ENCODE measurements around the gene SPRR1A. TPM values are rescaled to one million over a fixed set of nuclear protein-coding genes. Genes with fewer than 3 reads are reported as not detected.

The SPRR1A gene
- total and polyA plus RNA-seq, 10 donors, result not detected

- no peak for TF ChIP-seq CTCF (IDR thresholded peaks at IDR 0.05 in 8 of 11, conservative IDR thresholded peaks at IDR 0.05 in 3 of 11)
- no peak for TF ChIP-seq POLR2A (IDR thresholded peaks at IDR 0.05)
- TF ChIP-seq POLR2AphosphoS5 (IDR thresholded peaks at IDR 0.05), result no peak
- no peak for DNase-seq
- H3K4me1 ChIP-seq, result no peaks in the 10 kb centered on the region
- H3K27ac ChIP-seq, result no peak overlapping the region
- H3K4me3 ChIP-seq, result no peak overlapping the region
- H3K9me3 ChIP-seq, result no peaks in the 10 kb centered on the region
- peaks cover 0 to 22% (median 0%) of the 10 kb centered on the region in 7 donors for H3K27me3 ChIP-seq (replicated peaks in 1 of 7)
- H3K36me3 ChIP-seq, result no peaks in the 10 kb centered on the region
- WGBS, 5 donors, result 73 to 81% (median 74%) methylated on average over 4 of the region's 4 CpGs
- intact Hi-C loops (cut with DNase I; ENCODE audit: low total_unique reads), result no loop called here
Observed at GRCh38 chr1:152965853-152966252, 18.0 kb upstream of the SPRR1A start.

- H3K36me3 ChIP-seq, result no peaks in the 10 kb centered on the region
- H3K4me3 ChIP-seq, result no peak overlapping the region
- no peak overlapping the region for H3K27ac ChIP-seq
- no peak for DNase-seq
- no peaks in the 10 kb centered on the region for H3K9me3 ChIP-seq
- peaks cover 0 to 19% (median 0%) of the 10 kb centered on the region in 7 donors for H3K27me3 ChIP-seq (replicated peaks in 1 of 7)
- no peaks in the 10 kb centered on the region for H3K4me1 ChIP-seq
- intact Hi-C loops (cut with DNase I; ENCODE audit: low total_unique reads), result no loop called here
- 66 to 79% (median 70%) methylated on average over 7 of the region's 7 CpGs for WGBS, 5 donors
- TF ChIP-seq POLR2A (IDR thresholded peaks at IDR 0.05) (no peak), CTCF (IDR thresholded peaks at IDR 0.05 in 8 of 11, conservative IDR thresholded peaks at IDR 0.05 in 3 of 11) (no peak)
Observed at GRCh38 chr1:152967201-152967600, 16.7 kb upstream of the SPRR1A start.

- peaks cover 0 to 22% (median 0%) of the 10 kb centered on the region in 7 donors for H3K27me3 ChIP-seq (replicated peaks in 1 of 7)
- H3K4me1 ChIP-seq, result no peaks in the 10 kb centered on the region
- intact Hi-C loops (cut with DNase I; ENCODE audit: low total_unique reads), result no loop called here
- no peak for TF ChIP-seq POLR2A (IDR thresholded peaks at IDR 0.05)
- no peak for TF ChIP-seq POLR2AphosphoS5 (IDR thresholded peaks at IDR 0.05)
- TF ChIP-seq CTCF (IDR thresholded peaks at IDR 0.05 in 8 of 11, conservative IDR thresholded peaks at IDR 0.05 in 3 of 11), result no peak
- no peak for DNase-seq
- no peak overlapping the region for H3K27ac ChIP-seq
- no peaks in the 10 kb centered on the region for H3K9me3 ChIP-seq
- WGBS, 5 donors, result 47 to 74% (median 61%) methylated on average over 2 of the region's 2 CpGs
- H3K36me3 ChIP-seq, result no peaks in the 10 kb centered on the region
- H3K4me3 ChIP-seq, result no peak overlapping the region
Observed at GRCh38 chr1:152968248-152968647, 15.6 kb upstream of the SPRR1A start.

GRCh38 chr1:152969036-152969435 lies 14.8 kb upstream of the SPRR1A start:
- no peaks in the 10 kb centered on the region for H3K9me3 ChIP-seq
- 75 to 89% (median 79%) methylated on average over 2 of the region's 2 CpGs for WGBS, 5 donors
- no peak for DNase-seq
- no peaks in the 10 kb centered on the region for H3K36me3 ChIP-seq
- TF ChIP-seq POLR2A (IDR thresholded peaks at IDR 0.05) (no peak), POLR2AphosphoS5 (IDR thresholded peaks at IDR 0.05) (no peak), CTCF (IDR thresholded peaks at IDR 0.05 in 8 of 11, conservative IDR thresholded peaks at IDR 0.05 in 3 of 11) (no peak)
- intact Hi-C loops (cut with DNase I; ENCODE audit: low total_unique reads), result no loop called here
- H3K27me3 ChIP-seq (replicated peaks in 1 of 7), result peaks cover 0 to 22% (median 0%) of the 10 kb centered on the region in 7 donors
- H3K4me1 ChIP-seq, result no peaks in the 10 kb centered on the region
- no peak overlapping the region for H3K27ac ChIP-seq
- H3K4me3 ChIP-seq, result no peak overlapping the region

Measured in spleen (tissue), 11 donors.